ENCODE results near the gene CACHD1. TPM values are rescaled to one million over a fixed set of nuclear protein-coding genes. Genes with fewer than 3 reads are reported as not detected.
"Not testable (repeated sequence)": the region's sequence is repeated elsewhere in the genome, so short reads cannot be mapped to it uniquely, and the experiment has no call there.

Gene CACHD1
- total and polyA plus RNA-seq, 8 donors = 11.3 to 38.0 (median 32.7) TPM

- no peaks in the 10 kb centered on the region for H3K9me3 ChIP-seq
- intact Hi-C loops (cut with DNase I) = no loop called here
- H3K27ac ChIP-seq = no peak overlapping the region
- no peaks in the 10 kb centered on the region for H3K4me1 ChIP-seq
- H3K36me3 ChIP-seq = no peaks in the 10 kb centered on the region
- DNase-seq (no peak), ATAC-seq (no peak)
- no peaks in the 10 kb centered on the region for H3K27me3 ChIP-seq
- no peak for TF ChIP-seq CTCF (IDR thresholded peaks at IDR 0.05)
- H3K4me3 ChIP-seq = no peak overlapping the region
Observed at GRCh38 chr1:64701071-64701470, 231.1 kb downstream of the CACHD1 start.

- intact Hi-C loops (cut with DNase I) = no loop called here
- Histone ChIP-seq H3K4me3 (no peak overlapping the region), H3K36me3 (no peaks in the 10 kb centered on the region), H3K27me3 (no peaks in the 10 kb centered on the region), H3K4me1 (no peaks in the 10 kb centered on the region), H3K9me3 (no peaks in the 10 kb centered on the region), H3K27ac (no peak overlapping the region)
- no peak for TF ChIP-seq CTCF (IDR thresholded peaks at IDR 0.05)
- DNase-seq = no peak
- no peak for ATAC-seq
Observed at GRCh38 chr1:64701886-64702285, 232.0 kb downstream of the CACHD1 start.

- H3K4me1 ChIP-seq; ATAC-seq; H3K9me3 ChIP-seq; H3K27ac ChIP-seq; H3K36me3 ChIP-seq; DNase-seq; H3K27me3 ChIP-seq; H3K4me3 ChIP-seq; intact Hi-C loops (cut with DNase I): not testable (repeated sequence)
Observed at GRCh38 chr1:64702670-64703069, 232.7 kb downstream of the CACHD1 start.

GRCh38 chr1:64703600-64703999 is 233.7 kb downstream of the CACHD1 start:
- Histone ChIP-seq H3K27me3 (no peaks in the 10 kb centered on the region), H3K4me3 (no peak overlapping the region), H3K27ac (no peak overlapping the region), H3K4me1 (no peaks in the 10 kb centered on the region), H3K36me3 (no peaks in the 10 kb centered on the region), H3K9me3 (no peaks in the 10 kb centered on the region)
- no peak for TF ChIP-seq CTCF (IDR thresholded peaks at IDR 0.05)
- DNase-seq (no peak), ATAC-seq (no peak)
- intact Hi-C loops (cut with DNase I) = no loop called here

GRCh38 chr1:64705591-64705990 is 235.7 kb downstream of the CACHD1 start:
- Histone ChIP-seq H3K9me3 (no peaks in the 10 kb centered on the region), H3K27ac (no peak overlapping the region), H3K36me3 (no peaks in the 10 kb centered on the region), H3K4me1 (no peaks in the 10 kb centered on the region), H3K4me3 (no peak overlapping the region), H3K27me3 (no peaks in the 10 kb centered on the region)
- DNase-seq (no peak), ATAC-seq (no peak)
- no peak for TF ChIP-seq CTCF (IDR thresholded peaks at IDR 0.05)
- intact Hi-C loops (cut with DNase I) = no loop called here

GRCh38 chr1:64711266-64711665 is 241.3 kb downstream of the CACHD1 start:
- Histone ChIP-seq H3K27me3 (no peaks in the 10 kb centered on the region), H3K9me3 (no peaks in the 10 kb centered on the region), H3K4me1 (no peaks in the 10 kb centered on the region), H3K36me3 (no peaks in the 10 kb centered on the region), H3K4me3 (no peak overlapping the region), H3K27ac (no peak overlapping the region)
- DNase-seq = no peak
- no peak for ATAC-seq
- intact Hi-C loops (cut with DNase I) = no loop called here
- no peak for TF ChIP-seq CTCF (IDR thresholded peaks at IDR 0.05)
